GM12874 (cell line): ENCODE measurements around the gene ZC3H11A.

Source experiments
- TF ChIP-seq, protein P1 (sequence below): IDR thresholded peaks from 2 replicates; pipeline ENCODE4 v1.5.1; 2011; ENCODE audit warnings: low read depth, mild to moderate bottlenecking, control low read depth, low read length, moderate library complexity; ENCODE audit not compliant: insufficient read depth

Gene ZC3H11A

DNA sequence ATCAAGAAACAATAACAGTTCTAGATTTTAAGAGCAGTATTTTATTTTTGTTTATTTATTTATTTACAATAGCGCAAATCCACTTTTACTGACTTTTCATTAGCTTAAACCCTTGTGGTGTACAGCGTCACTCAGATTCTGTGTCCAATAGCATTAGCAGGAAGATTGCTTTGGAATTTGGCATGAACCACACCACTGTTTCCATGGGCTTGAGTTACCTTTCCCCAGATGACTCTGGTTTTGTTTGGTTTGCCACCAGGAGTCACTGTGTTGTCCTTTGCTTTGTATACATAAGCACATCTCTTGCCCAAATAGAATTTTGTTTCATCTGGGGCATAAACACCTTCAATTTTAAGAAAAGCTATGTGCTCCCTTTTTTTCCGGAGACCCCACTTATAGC, 40.1 kb downstream of the ZC3H11A start:
- TF ChIP-seq, protein P1, sequence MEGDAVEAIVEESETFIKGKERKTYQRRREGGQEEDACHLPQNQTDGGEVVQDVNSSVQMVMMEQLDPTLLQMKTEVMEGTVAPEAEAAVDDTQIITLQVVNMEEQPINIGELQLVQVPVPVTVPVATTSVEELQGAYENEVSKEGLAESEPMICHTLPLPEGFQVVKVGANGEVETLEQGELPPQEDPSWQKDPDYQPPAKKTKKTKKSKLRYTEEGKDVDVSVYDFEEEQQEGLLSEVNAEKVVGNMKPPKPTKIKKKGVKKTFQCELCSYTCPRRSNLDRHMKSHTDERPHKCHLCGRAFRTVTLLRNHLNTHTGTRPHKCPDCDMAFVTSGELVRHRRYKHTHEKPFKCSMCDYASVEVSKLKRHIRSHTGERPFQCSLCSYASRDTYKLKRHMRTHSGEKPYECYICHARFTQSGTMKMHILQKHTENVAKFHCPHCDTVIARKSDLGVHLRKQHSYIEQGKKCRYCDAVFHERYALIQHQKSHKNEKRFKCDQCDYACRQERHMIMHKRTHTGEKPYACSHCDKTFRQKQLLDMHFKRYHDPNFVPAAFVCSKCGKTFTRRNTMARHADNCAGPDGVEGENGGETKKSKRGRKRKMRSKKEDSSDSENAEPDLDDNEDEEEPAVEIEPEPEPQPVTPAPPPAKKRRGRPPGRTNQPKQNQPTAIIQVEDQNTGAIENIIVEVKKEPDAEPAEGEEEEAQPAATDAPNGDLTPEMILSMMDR = no peak

DNA sequence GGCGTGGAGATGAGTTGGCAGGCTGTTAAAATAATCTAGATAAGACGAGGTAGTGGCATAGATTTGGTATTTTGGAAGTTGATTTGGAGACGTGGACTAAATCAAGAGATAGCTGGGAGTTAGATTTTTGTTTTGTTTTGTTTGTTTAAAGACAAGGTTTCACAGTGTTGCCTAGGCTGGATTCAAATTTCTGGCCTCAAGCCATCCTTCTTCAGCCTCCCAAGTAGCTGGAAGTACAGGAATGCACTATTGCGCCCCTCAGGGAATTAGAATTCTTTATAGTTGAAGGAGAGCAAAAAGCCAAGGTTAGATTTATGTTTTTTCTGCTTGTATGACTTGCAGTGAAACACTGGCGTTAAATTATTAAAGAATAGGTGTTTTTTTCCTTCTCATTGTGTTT, 43.7 kb downstream of the ZC3H11A start:
- TF ChIP-seq, protein P1 = no peak

DNA sequence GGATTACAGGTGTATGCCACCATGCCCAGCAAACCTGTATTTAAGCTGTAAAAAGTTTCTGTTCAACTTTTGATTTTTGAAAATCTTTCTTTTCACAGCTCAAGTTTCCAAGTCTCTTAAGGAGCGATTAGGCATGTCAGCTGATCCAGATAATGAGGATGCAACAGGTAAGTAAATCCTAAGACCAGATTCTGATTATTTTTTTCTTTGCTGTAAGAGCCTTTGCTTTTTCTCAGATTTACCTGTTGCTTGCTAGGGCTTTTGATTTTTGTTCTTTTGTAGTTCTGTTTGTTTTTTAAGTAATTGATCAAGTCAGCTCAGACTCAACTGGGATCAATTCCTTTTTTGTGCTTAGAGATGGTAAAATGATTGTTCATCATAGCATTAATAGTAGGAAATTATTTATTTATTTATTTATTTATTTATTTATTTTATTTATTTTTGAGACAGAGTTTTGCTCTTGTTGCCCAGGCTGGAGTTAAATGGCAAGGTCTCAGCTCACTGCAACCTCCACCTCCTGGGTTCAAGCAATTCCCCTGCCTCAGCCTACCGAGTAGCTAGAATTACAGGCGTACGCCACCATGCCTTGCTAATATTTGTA, 44.9 kb downstream of the ZC3H11A start:
- TF ChIP-seq, protein P1 = no peak

DNA sequence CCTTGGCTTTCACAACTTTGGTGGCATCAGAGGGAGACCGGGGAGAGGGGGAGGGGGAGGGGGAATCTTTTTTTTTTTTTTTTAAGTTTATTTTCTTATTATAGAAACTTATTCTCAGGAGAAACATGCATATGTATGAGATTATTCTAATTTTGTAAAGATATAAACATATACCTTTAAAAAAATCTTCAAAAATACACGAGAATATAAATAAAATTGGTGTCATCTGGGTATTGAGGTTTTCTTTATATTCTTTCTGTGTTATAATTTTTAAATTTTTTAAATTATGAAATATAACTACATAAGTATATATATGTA, 47.1 kb downstream of the ZC3H11A start:
- TF ChIP-seq, protein P1 = no peak

DNA sequence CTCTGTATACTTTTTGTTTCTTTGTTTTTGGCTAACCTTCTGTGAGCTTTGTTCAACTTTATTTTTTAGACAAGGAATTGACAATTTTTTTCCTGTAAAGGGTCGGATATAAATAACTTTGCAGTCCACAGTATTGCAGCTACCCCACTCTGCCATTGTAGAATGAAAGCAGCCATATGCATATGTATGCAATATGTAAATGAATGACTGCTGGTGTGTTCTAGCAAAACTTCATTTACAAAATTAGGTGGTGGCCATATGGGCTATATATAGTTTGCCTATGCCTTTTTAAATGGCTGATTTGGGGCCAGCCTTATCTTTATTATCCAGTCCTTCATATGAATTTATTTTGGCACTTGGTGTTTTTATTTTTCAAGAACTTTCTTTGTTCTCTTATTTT, 48.0 kb downstream of the ZC3H11A start:
- TF ChIP-seq, protein P1 = no peak
